IMR-90 (cell line): Measurements from ENCODE around the gene IDI2. TPM values are rescaled to one million over a fixed set of nuclear protein-coding genes. Genes with fewer than 3 reads are reported as not detected.
"Not testable (repeated sequence)": the region's sequence is repeated elsewhere in the genome, so short reads cannot be mapped to it uniquely, and the experiment has no call there.

Experiments
- ATAC-seq: fragments of 200-7000 bp; cut with Tn5 transposase; 2 replicates; pipeline ENCODE4 v1.9.1; 2020; ENCODE audit warnings: low read depth, mild to moderate bottlenecking, moderate library complexity
- BruUV-seq: library from RNA; stranded (reverse); fragments of 400-500 nt; replicated peaks from 2 replicates; lab custom pipeline; 2021; lab: Mats Ljungman, UMichigan
- CTCF ChIA-PET: fragments of 300-600 bp; formaldehyde crosslinking; extraction: SDS; loops from one replicate; lab custom pipeline; 2021; ENCODE audit warnings: antibody characterized with exemption; lab: Yijun Ruan, JAX
- POLR2A ChIA-PET: fragments of 300-600 bp; sonication (Branson Sonifier 250); formaldehyde crosslinking; loops from one replicate; lab custom pipeline; 2022; ENCODE audit warnings: antibody characterized with exemption; ENCODE audit not compliant: unreplicated experiment; lab: Charles Lee
- DNase-seq: peaks from one replicate; pipeline ENCODE4 v3.0.0; 2013
- H2AFZ ChIP-seq: replicated peaks from 2 replicates; pipeline ENCODE3; 2013; ENCODE audit warnings: low read length, mild to moderate bottlenecking; ENCODE audit not compliant: poor library complexity
- H2AK5ac ChIP-seq: 2 replicates; pipeline ENCODE4 v1.6.1; 2013; ENCODE audit warnings: low read depth, low read length, inconsistent platforms
- H2AK9ac ChIP-seq: replicated peaks from 2 replicates; pipeline ENCODE3; 2013; ENCODE audit warnings: mild to moderate bottlenecking, low read depth, low read length, moderate library complexity; ENCODE audit not compliant: poor library complexity
- H2BK120ac ChIP-seq: 2 replicates; pipeline ENCODE4 v1.6.1; 2013; ENCODE audit warnings: low read depth, low read length, inconsistent platforms
- H2BK15ac ChIP-seq: 3 replicates; pipeline ENCODE4 v1.6.1; 2013; ENCODE audit warnings: low read depth, low read length, inconsistent platforms
- H2BK20ac ChIP-seq: 2 replicates; pipeline ENCODE4 v1.6.1; 2013; ENCODE audit warnings: low read depth, mild to moderate bottlenecking, inconsistent platforms, low read length, moderate library complexity
- H2BK5ac ChIP-seq: 2 replicates; pipeline ENCODE4 v1.6.1; 2013; ENCODE audit warnings: mild to moderate bottlenecking, low read depth, low read length, inconsistent platforms; ENCODE audit not compliant: poor library complexity, severe bottlenecking
- H3K14ac ChIP-seq: replicated peaks from 2 replicates; pipeline ENCODE4 v1.6.1; 2013; ENCODE audit warnings: low read depth, low read length, inconsistent platforms
- H3K18ac ChIP-seq: 2 replicates; pipeline ENCODE4 v1.6.1; 2013; ENCODE audit warnings: low read depth, low read length, control low read depth
- H3K23ac ChIP-seq: 2 replicates; pipeline ENCODE4 v1.6.1; 2013; ENCODE audit warnings: low read depth, low read length, inconsistent platforms
- H3K27ac ChIP-seq: 2 replicates; pipeline ENCODE4 v1.5.1; 2013; ENCODE audit warnings: mild to moderate bottlenecking, control low read depth, low read length; ENCODE audit not compliant: insufficient read depth
- H3K27me3 ChIP-seq: 2 replicates; pipeline ENCODE4 v1.6.1; 2013; ENCODE audit warnings: low read length; ENCODE audit not compliant: control insufficient read depth, insufficient read depth
- H3K36me3 ChIP-seq: 2 replicates; pipeline ENCODE4 v1.6.1; 2013; ENCODE audit warnings: low read length, mixed read lengths; ENCODE audit not compliant: control insufficient read depth, insufficient read depth
- H3K4ac ChIP-seq: 2 replicates; pipeline ENCODE4 v1.6.1; 2013; ENCODE audit warnings: low read depth, low read length, inconsistent platforms
- H3K4me1 ChIP-seq: 2 replicates; pipeline ENCODE4 v1.6.1; 2013; ENCODE audit warnings: low read length, mixed read lengths; ENCODE audit not compliant: control insufficient read depth, insufficient read depth
- H3K4me2 ChIP-seq: 2 replicates; pipeline ENCODE4 v1.6.1; 2013; ENCODE audit warnings: low read depth, mild to moderate bottlenecking, control low read depth, low read length, moderate library complexity
- H3K4me3 ChIP-seq: 2 replicates; pipeline ENCODE4 v1.5.1; 2013; ENCODE audit warnings: low read depth, mild to moderate bottlenecking, control low read depth, low read length, moderate library complexity; ENCODE audit not compliant: insufficient read depth
- H3K56ac ChIP-seq: 2 replicates; pipeline ENCODE4 v1.6.1; 2013; ENCODE audit warnings: low read length, inconsistent platforms; ENCODE audit not compliant: insufficient read depth; ENCODE audit errors: extremely low read depth
- H3K79me1 ChIP-seq, 2 experiments: 2 replicates each; pipeline ENCODE4 v1.6.1; 2013; ENCODE audit warnings: low read length in 2 of 2, inconsistent platforms in 1 of 2, low read depth in 1 of 2
- H3K9ac ChIP-seq: 2 replicates; pipeline ENCODE4 v1.6.1; 2013; ENCODE audit warnings: low read depth, low read length, control low read depth
- H3K9me1 ChIP-seq: 2 replicates; pipeline ENCODE4 v1.6.1; 2013; ENCODE audit warnings: low read length, inconsistent platforms; ENCODE audit not compliant: insufficient read depth
- H3K9me3 ChIP-seq: 2 replicates; pipeline ENCODE4 v1.6.1; 2013; ENCODE audit warnings: low read length; ENCODE audit not compliant: control insufficient read depth, insufficient read depth
- H4K20me1 ChIP-seq: 2 replicates; pipeline ENCODE4 v1.6.1; 2013; ENCODE audit warnings: low read length, inconsistent platforms; ENCODE audit not compliant: insufficient read depth
- H4K5ac ChIP-seq: 2 replicates; pipeline ENCODE4 v1.6.1; 2013; ENCODE audit warnings: mild to moderate bottlenecking, low read depth, low read length, control low read depth
- H4K8ac ChIP-seq, 2 experiments: 2 replicates each; pipeline ENCODE4 v1.6.1; 2013; ENCODE audit warnings: low read depth in 2 of 2, low read length in 2 of 2, control low read depth in 1 of 2, inconsistent platforms in 1 of 2
- H4K91ac ChIP-seq: 2 replicates; pipeline ENCODE4 v1.6.1; 2013; ENCODE audit warnings: low read depth, low read length, inconsistent platforms; ENCODE audit not compliant: insufficient read depth
- USF2 ChIP-seq: fragments of 150-350 bp; IDR thresholded peaks from 2 replicates; pipeline ENCODE4 v1.6.1; 2017; ENCODE audit warnings: mild to moderate bottlenecking, antibody characterized with exemption, low read length, low read depth
- WGBS, 2 experiments: methylation state at CpG; one replicate each; pipeline versions ENCODE4 v1.1.5 to v1.1.7; 2013; ENCODE audit warnings: missing lambda C conversion rate in 2 of 2; ENCODE audit not compliant: insufficient read length in 1 of 2; ENCODE audit errors: extremely low coverage in 2 of 2; 5-methylcytosine and 5-hydroxymethylcytosine counted together
- dilution Hi-C: fragments of 300-500 bp; cut with HindIII; formaldehyde crosslinking; loops from one replicate; pipeline ENCODE4 v1.14.3; 2018; ENCODE audit warnings: low sequenced_read_pairs; ENCODE audit not compliant: unreplicated experiment
- in situ Hi-C: fragments of 300-500 bp; cut with MboI; formaldehyde crosslinking; loops from 3 replicates; pipeline ENCODE4 v1.14.3; 2019; ENCODE audit warnings: low sequenced_read_pairs, inconsistent platforms, mixed read lengths
- intact Hi-C: fragments of 100-400 bp; cut with micrococcal nuclease; formaldehyde crosslinking; loops from 2 replicates; pipeline ENCODE4 v1.10.0; 2022
- polyA plus RNA-seq, 3 experiments: library from polyadenylated mRNA; depleted of rRNA; stranded (reverse); fragments of >200 nt; gene quantifications; 2 replicates each; pipeline ENCODE4 v1.2.3, GENCODE V29; 2012; ENCODE audit warnings: low replicate concordance in 1 of 3
- total RNA-seq: library from RNA; depleted of rRNA; stranded (reverse); fragments of >200 nt; gene quantifications from 2 replicates; pipeline ENCODE4 v1.2.3, GENCODE V29; 2012

The IDI2 gene
- total and polyA plus RNA-seq, 2 of the 4 experiments (the other 2 are of a cell fraction) = not detected

- TF ChIP-seq USF2 = no peak
Observed at GRCh38 chr10:1068380-1069361, 43.0 kb upstream of the IDI2 start (continued).

- in situ Hi-C loops, H2BK20ac ChIP-seq, H2AK5ac ChIP-seq, H3K27me3 ChIP-seq, H3K4me2 ChIP-seq, intact Hi-C loops, H2BK15ac ChIP-seq, H3K4ac ChIP-seq, H4K91ac ChIP-seq, H2AK9ac ChIP-seq, dilution Hi-C loops, H3K36me3 ChIP-seq, H3K56ac ChIP-seq, H2BK5ac ChIP-seq, H3K9ac ChIP-seq, DNase-seq, POLR2A ChIA-PET, H2BK120ac ChIP-seq, H3K9me1 ChIP-seq, H3K9me3 ChIP-seq, ATAC-seq, BruUV-seq, H3K14ac ChIP-seq, CTCF ChIA-PET, H3K4me3 ChIP-seq, H3K23ac ChIP-seq, H4K5ac ChIP-seq, H3K27ac ChIP-seq, H3K18ac ChIP-seq, H2AFZ ChIP-seq, H4K8ac ChIP-seq, H3K4me1 ChIP-seq: not testable (repeated sequence)
- WGBS, 2 experiments = 100% methylated on average over 3 of the region's 8 CpGs; no CpG with 5 or more reads in 1 of the 2 experiments
- Histone ChIP-seq H3K79me1 (peaks cover 24 to 57% of the 10 kb centered on the region in 2 experiments), H4K20me1 (peaks cover 10% of the 10 kb centered on the region)
Observed at GRCh38 chr10:1066734-1067133, 41.1 kb upstream of the IDI2 start.
